CD14-positive monocyte (primary cell): ENCODE results near the gene SMURF1. TPM values are rescaled to one million over a fixed set of nuclear protein-coding genes. Genes with fewer than 3 reads are reported as not detected.

Source experiments
- DNase-seq, 3 donors: peaks; one replicate each; pipeline ENCODE4 v3.0.0-alpha.2; 2011 to 2022
- H2AFZ ChIP-seq: 2 replicates; pipeline ENCODE4 v1.6.0; 2012; ENCODE audit warnings: mild to moderate bottlenecking, low read depth, low read length, inconsistent platforms; ENCODE audit not compliant: insufficient read depth, poor library complexity, severe bottlenecking
- H3K27ac ChIP-seq, 2 donors: 1 replicate in 1 of 2; 2 replicates in 1 of 2; pipeline ENCODE4 v1.5.1; 2012 to 2013; ENCODE audit warnings: low read length in 2 of 2, control low read depth in 1 of 2, inconsistent platforms in 1 of 2, low read depth in 1 of 2, mild to moderate bottlenecking in 1 of 2
- H3K27me3 ChIP-seq, 2 donors: one replicate each; pipeline versions ENCODE4 v1.6.0 to v1.6.1; 2011 to 2013; ENCODE audit warnings: low read length in 2 of 2; ENCODE audit not compliant: control insufficient read depth in 2 of 2, insufficient read depth in 2 of 2
- H3K36me3 ChIP-seq, 2 donors: replicated peaks in 1 of 2; 1 replicate in 1 of 2; 2 replicates in 1 of 2; pipeline versions ENCODE4 v1.5.1 to v1.6.1; 2012 to 2013; ENCODE audit warnings: low read length in 2 of 2, control low read depth in 1 of 2, inconsistent platforms in 1 of 2, mild to moderate bottlenecking in 1 of 2; ENCODE audit not compliant: insufficient read depth in 2 of 2, control insufficient read depth in 1 of 2
- H3K4me1 ChIP-seq, 2 donors: 1 replicate in 1 of 2; 2 replicates in 1 of 2; pipeline versions ENCODE4 v1.5.1 to v1.6.1; 2012 to 2013; ENCODE audit warnings: low read length in 2 of 2, control low read depth in 1 of 2, inconsistent platforms in 1 of 2, mild to moderate bottlenecking in 1 of 2, moderate library complexity in 1 of 2; ENCODE audit not compliant: insufficient read depth in 2 of 2, control insufficient read depth in 1 of 2
- H3K4me2 ChIP-seq: replicated peaks from 2 replicates; pipeline ENCODE3; 2012; ENCODE audit warnings: low read length, moderate library complexity, mild to moderate bottlenecking; ENCODE audit not compliant: poor library complexity, severe bottlenecking; ENCODE audit errors: extremely low read depth
- H3K4me3 ChIP-seq, 3 experiments: fragments of 200-600 bp in 1 of 3; sonication (generic) in 1 of 3; replicated peaks in 1 of 3; 1 replicate in 2 of 3; 2 replicates in 1 of 3; pipeline ENCODE4 v1.5.1; 2011 to 2013; ENCODE audit warnings: low read length in 3 of 3, mild to moderate bottlenecking in 3 of 3, control low read depth in 2 of 3, low read depth in 2 of 3, inconsistent platforms in 1 of 3, moderate library complexity in 1 of 3
- H3K79me2 ChIP-seq: 2 replicates; pipeline ENCODE4 v1.6.0; 2012; ENCODE audit warnings: mild to moderate bottlenecking, control low read depth, inconsistent platforms, low read length, moderate library complexity; ENCODE audit not compliant: insufficient read depth
- H3K9ac ChIP-seq: 2 replicates; pipeline ENCODE4 v1.6.0; 2017; ENCODE audit warnings: low read length, mild to moderate bottlenecking; ENCODE audit not compliant: insufficient read depth, poor library complexity, severe bottlenecking
- H3K9me3 ChIP-seq, 2 donors: replicated peaks in 1 of 2; 1 replicate in 1 of 2; 2 replicates in 1 of 2; pipeline versions ENCODE4 v1.5.1 to v1.6.1; 2012 to 2013; ENCODE audit warnings: low read length in 2 of 2, control low read depth in 1 of 2; ENCODE audit not compliant: control insufficient read depth in 1 of 2, insufficient read depth in 1 of 2
- H4K20me1 ChIP-seq: 2 replicates; pipeline ENCODE4 v1.6.0; 2012; ENCODE audit warnings: mild to moderate bottlenecking, low read length, control low read depth, moderate library complexity; ENCODE audit not compliant: insufficient read depth
- H3K27ac Mint-ChIP-seq, 7 donors: one replicate each; pipeline ENCODE4 v1.8.0; 2020; ENCODE audit warnings: mild to moderate bottlenecking in 7 of 7, mixed read lengths in 7 of 7, moderate library complexity in 6 of 7, inconsistent platforms in 2 of 7
- H3K27me3 Mint-ChIP-seq, 3 donors: one replicate each; pipeline ENCODE4 v1.8.0; 2021 to 2022; ENCODE audit warnings: low read depth in 3 of 3, mild to moderate bottlenecking in 3 of 3, mixed read lengths in 3 of 3, moderate library complexity in 3 of 3, inconsistent platforms in 1 of 3
- H3K36me3 Mint-ChIP-seq, 2 donors: one replicate each; pipeline ENCODE4 v1.8.0; 2020; ENCODE audit warnings: mixed read lengths in 2 of 2, inconsistent platforms in 1 of 2, mild to moderate bottlenecking in 1 of 2
- H3K4me1 Mint-ChIP-seq: one replicate; pipeline ENCODE4 v1.8.0; 2020; ENCODE audit warnings: mild to moderate bottlenecking, mixed read lengths
- H3K4me3 Mint-ChIP-seq, 2 donors: one replicate each; pipeline ENCODE4 v1.8.0; 2020; ENCODE audit warnings: mild to moderate bottlenecking in 2 of 2, mixed read lengths in 2 of 2, moderate library complexity in 1 of 2
- H3K9me3 Mint-ChIP-seq, 7 donors: one replicate each; pipeline ENCODE4 v1.8.0; 2020 to 2022; ENCODE audit warnings: mixed read lengths in 7 of 7, mild to moderate bottlenecking in 6 of 7, moderate library complexity in 6 of 7, inconsistent platforms in 2 of 7
- WGBS: methylation state at CpG from one replicate; pipeline ENCODE4 v1.1.5; 2013; ENCODE audit warnings: missing lambda C conversion rate; ENCODE audit not compliant: insufficient coverage; 5-methylcytosine and 5-hydroxymethylcytosine counted together
- intact Hi-C, 2 donors: fragments of 100-400 bp; cut with micrococcal nuclease; formaldehyde crosslinking; loops; one replicate each; pipeline versions ENCODE4 v1.15.0 to v1.15.1; 2023
- polyA plus RNA-seq, 3 donors: library from polyadenylated mRNA; depleted of rRNA in 1 of 3; unstranded in 2 of 3; stranded (reverse) in 1 of 3; fragments of 300-500 nt in 2 of 3; fragments of >200 nt in 1 of 3; fragmentation: Illumina TruSeq in 2 of 3; gene quantifications; 1 replicate in 2 of 3; 2 replicates in 1 of 3; pipeline ENCODE4 v1.2.3, GENCODE V29; 2012 to 2021
- TF ChIP-seq, protein P1 (sequence below): fragments of 200-600 bp; IDR thresholded peaks from one replicate; pipeline ENCODE4 v1.8.0; 2022; ENCODE audit warnings: antibody characterized with exemption, mild to moderate bottlenecking

SMURF1 gene
- polyA plus RNA-seq, 3 donors, result 0.48 to 15.8 (median 1.6) TPM

DNA sequence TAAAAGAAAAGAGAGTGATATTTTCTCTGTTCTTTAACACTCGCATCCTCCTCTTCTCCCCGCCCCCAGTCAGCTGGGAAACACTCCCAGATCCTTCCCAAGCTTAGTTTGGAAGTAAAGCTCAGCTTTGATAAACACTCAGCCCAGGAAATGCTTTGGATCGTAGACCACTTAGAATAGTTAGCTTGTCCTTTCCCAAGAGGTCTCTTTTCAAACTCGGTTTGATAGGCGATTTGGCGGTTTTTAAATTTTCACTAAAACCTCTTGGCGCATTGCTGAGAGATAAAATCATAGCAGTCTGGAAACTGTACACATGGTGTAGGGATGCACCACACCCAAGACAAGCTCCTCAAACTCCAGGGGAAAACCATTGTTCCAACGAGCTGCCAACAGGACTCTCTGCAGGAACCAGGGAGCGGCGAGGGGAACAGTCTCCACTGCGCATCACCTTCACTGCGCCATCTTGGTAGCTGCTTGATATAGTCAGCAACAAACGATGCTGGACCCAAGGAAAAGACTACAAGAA is 22.3 kb downstream of the SMURF1 start:
- no peaks in the 10 kb centered on the region for H3K36me3 ChIP-seq
- intact Hi-C loops, result no loop called here
- H3K27me3 ChIP-seq, result no peaks in the 10 kb centered on the region
- peaks cover 100% of the 10 kb centered on the region for H4K20me1 ChIP-seq
- TF ChIP-seq, protein P1, sequence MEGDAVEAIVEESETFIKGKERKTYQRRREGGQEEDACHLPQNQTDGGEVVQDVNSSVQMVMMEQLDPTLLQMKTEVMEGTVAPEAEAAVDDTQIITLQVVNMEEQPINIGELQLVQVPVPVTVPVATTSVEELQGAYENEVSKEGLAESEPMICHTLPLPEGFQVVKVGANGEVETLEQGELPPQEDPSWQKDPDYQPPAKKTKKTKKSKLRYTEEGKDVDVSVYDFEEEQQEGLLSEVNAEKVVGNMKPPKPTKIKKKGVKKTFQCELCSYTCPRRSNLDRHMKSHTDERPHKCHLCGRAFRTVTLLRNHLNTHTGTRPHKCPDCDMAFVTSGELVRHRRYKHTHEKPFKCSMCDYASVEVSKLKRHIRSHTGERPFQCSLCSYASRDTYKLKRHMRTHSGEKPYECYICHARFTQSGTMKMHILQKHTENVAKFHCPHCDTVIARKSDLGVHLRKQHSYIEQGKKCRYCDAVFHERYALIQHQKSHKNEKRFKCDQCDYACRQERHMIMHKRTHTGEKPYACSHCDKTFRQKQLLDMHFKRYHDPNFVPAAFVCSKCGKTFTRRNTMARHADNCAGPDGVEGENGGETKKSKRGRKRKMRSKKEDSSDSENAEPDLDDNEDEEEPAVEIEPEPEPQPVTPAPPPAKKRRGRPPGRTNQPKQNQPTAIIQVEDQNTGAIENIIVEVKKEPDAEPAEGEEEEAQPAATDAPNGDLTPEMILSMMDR, result no peak
- no peak overlapping the region for H2AFZ ChIP-seq
- H3K4me2 ChIP-seq, result no peak overlapping the region
- 93% methylated on average over 12 of the region's 13 CpGs for WGBS
- no peak overlapping the region for H3K27ac ChIP-seq
- H3K9me3 ChIP-seq, result no peaks in the 10 kb centered on the region
- Mint-ChIP-seq H3K4me1 (peaks cover 80% of the 10 kb centered on the region), H3K27ac (peak overlapping the region in 1 of 7 donors; percentile 53), H3K27me3 (no peaks in the 10 kb centered on the region), H3K36me3 (peaks cover 0 to 2% of the 10 kb centered on the region in 2 donors), H3K9me3 (peaks cover 0 to 4% (median 2%) of the 10 kb centered on the region in 7 donors), H3K4me3 (no peak overlapping the region)
- no peak for DNase-seq
- H3K4me1 ChIP-seq, result peaks cover 63 to 68% of the 10 kb centered on the region in 2 donors
- H3K4me3 ChIP-seq, result no peak overlapping the region
- H3K9ac ChIP-seq, result no peak overlapping the region
- H3K79me2 ChIP-seq, result peaks cover 91% of the 10 kb centered on the region

DNA sequence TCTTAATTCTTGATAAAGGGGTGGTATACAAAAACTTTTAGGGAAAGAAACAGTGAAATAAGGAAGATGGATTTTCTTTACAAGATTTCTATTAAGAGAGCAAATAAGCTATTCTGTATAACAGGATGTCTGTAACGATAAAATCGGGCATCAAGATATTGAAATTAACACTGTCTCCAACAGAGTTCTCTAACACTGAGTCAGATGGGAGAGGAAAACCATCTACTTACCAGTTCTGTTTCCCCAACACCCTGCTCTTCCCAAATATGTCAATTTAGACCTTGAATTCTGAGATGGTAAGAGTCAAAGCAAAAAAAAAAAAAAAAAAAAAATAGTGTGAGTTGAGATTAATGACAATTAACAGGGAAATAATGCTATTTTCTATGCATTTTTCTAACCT is 23.0 kb downstream of the SMURF1 start:
- no CpG with 5 or more reads among the region's 2 CpGs for WGBS
- H3K27me3 Mint-ChIP-seq, result no peaks in the 10 kb centered on the region
- DNase-seq, result no peak
- Histone ChIP-seq H3K4me3 (peak overlapping the region in 2 of 3 experiments; percentile 5 to 49), H3K4me2 (peak overlapping the region; percentile 53), H2AFZ (no peak overlapping the region), H3K27me3 (no peaks in the 10 kb centered on the region), H3K79me2 (peaks cover 92% of the 10 kb centered on the region), H3K9me3 (no peaks in the 10 kb centered on the region), H3K27ac (peak overlapping the region in 1 of 2 donors; percentile 34), H4K20me1 (peaks cover 100% of the 10 kb centered on the region), H3K9ac (no peak overlapping the region), H3K4me1 (peaks cover 63 to 74% of the 10 kb centered on the region in 2 donors), H3K36me3 (no peaks in the 10 kb centered on the region)
- peak overlapping the region in 6 of 7 donors; percentile 15 to 87 (median 64) for H3K27ac Mint-ChIP-seq
- H3K9me3 Mint-ChIP-seq, result peaks cover 0 to 4% (median 2%) of the 10 kb centered on the region in 7 donors
- TF ChIP-seq, protein P1, result no peak
- intact Hi-C loops, result no loop called here
- H3K36me3 Mint-ChIP-seq, result peaks cover 0 to 2% of the 10 kb centered on the region in 2 donors
- peak overlapping the region in 1 of 2 donors; percentile 80 for H3K4me3 Mint-ChIP-seq
- H3K4me1 Mint-ChIP-seq, result peaks cover 86% of the 10 kb centered on the region
